ENCODE measurements around the gene ALG3. TPM values are rescaled to one million over a fixed set of nuclear protein-coding genes. Genes with fewer than 3 reads are reported as not detected.

Gene ALG3
- total RNA-seq, 1 donor from 2014 or later = 30.1 TPM

- ATAC-seq (no peak), DNase-seq (no peak)
- no peak for TF ChIP-seq CTCF (IDR thresholded peaks at IDR 0.05)
- no peaks in the 10 kb centered on the region for H3K36me3 ChIP-seq
- no peak overlapping the region for H3K27ac ChIP-seq
- intact Hi-C loops (cut with DNase I) = no loop called here
- H3K9me3 ChIP-seq = no peaks in the 10 kb centered on the region
- H3K4me3 ChIP-seq = no peak overlapping the region
- peaks cover 15% of the 10 kb centered on the region for H3K27me3 ChIP-seq (ENCODE audit: low read depth)
- no peaks in the 10 kb centered on the region for H3K4me1 ChIP-seq
Measured at GRCh38 chr3:184209146-184209923, 39.4 kb downstream of the ALG3 start.

GRCh38 chr3:184203526-184203925 lies 45.2 kb downstream of the ALG3 start:
- H3K27ac ChIP-seq = no peak overlapping the region
- ATAC-seq (no peak), DNase-seq (no peak)
- H3K4me1 ChIP-seq = no peaks in the 10 kb centered on the region
- H3K27me3 ChIP-seq (ENCODE audit: low read depth) = peaks cover 15% of the 10 kb centered on the region
- intact Hi-C loops (cut with DNase I) = no loop called here
- H3K4me3 ChIP-seq = no peak overlapping the region
- H3K9me3 ChIP-seq = no peaks in the 10 kb centered on the region
- TF ChIP-seq CTCF (IDR thresholded peaks at IDR 0.05) = no peak
- no peaks in the 10 kb centered on the region for H3K36me3 ChIP-seq

GRCh38 chr3:184200825-184201224 lies 47.9 kb downstream of the ALG3 start:
- ATAC-seq = no peak
- Histone ChIP-seq H3K9me3 (no peaks in the 10 kb centered on the region), H3K4me3 (no peak overlapping the region), H3K36me3 (peaks cover 9% of the 10 kb centered on the region), H3K27me3 (ENCODE audit: low read depth) (no peaks in the 10 kb centered on the region), H3K4me1 (no peaks in the 10 kb centered on the region), H3K27ac (no peak overlapping the region)
- no peak for DNase-seq
- intact Hi-C loops (cut with DNase I) = no loop called here
- TF ChIP-seq CTCF (IDR thresholded peaks at IDR 0.05) = no peak

DNA sequence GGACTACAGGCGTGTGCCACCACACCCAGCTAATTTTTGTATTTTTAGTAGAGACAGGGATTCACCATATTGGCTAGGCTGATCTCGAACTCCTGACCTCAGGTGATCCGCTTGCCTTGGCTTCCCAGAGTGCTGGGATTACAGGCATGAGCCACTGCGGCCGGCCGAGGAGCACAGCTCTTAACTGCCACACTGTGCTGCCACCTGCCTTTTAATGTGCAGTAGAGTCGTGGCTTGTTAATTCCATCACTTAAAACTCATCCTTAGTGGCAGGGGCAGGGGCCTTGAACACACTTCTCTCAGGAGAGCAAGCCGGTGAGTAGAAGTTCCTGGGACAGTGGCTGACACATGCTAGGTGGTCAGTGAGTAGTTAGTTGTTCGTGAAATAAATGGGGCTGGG lies 50.3 kb downstream of the ALG3 start:
- no peak for TF ChIP-seq CTCF (IDR thresholded peaks at IDR 0.05)
- ATAC-seq (no peak), DNase-seq (no peak)
- Histone ChIP-seq H3K4me1 (no peaks in the 10 kb centered on the region), H3K27ac (no peak overlapping the region), H3K4me3 (no peak overlapping the region), H3K27me3 (ENCODE audit: low read depth) (no peaks in the 10 kb centered on the region), H3K9me3 (no peaks in the 10 kb centered on the region), H3K36me3 (peaks cover 32% of the 10 kb centered on the region)
- intact Hi-C loops (cut with DNase I) = no loop called here

DNA sequence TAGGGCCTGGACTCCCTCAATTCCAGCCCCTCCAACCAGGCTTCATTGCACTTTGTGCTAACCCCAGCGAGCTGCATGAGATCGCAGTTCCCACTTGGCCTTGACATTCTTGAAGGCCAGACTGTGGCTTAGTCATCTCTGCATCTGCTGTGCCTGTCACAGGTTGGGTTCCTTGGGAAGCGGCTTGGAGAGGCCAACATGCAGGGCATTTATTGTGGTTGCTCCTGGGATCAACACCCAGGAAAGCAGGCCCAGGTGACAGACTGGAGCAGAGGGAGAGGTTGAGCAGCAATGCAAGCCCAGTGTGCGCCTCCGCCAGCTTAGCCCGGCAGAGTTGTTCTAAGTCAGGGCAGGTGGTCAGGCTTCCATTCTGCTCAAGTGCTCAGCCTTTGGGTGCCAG lies 52.2 kb downstream of the ALG3 start:
- Histone ChIP-seq H3K27ac (no peak overlapping the region), H3K36me3 (peaks cover 52% of the 10 kb centered on the region), H3K27me3 (ENCODE audit: low read depth) (no peaks in the 10 kb centered on the region), H3K4me1 (no peaks in the 10 kb centered on the region), H3K4me3 (no peak overlapping the region), H3K9me3 (no peaks in the 10 kb centered on the region)
- TF ChIP-seq CTCF (IDR thresholded peaks at IDR 0.05) = no peak
- ATAC-seq (no peak), DNase-seq (no peak)
- intact Hi-C loops (cut with DNase I) = no loop called here

All from lower lobe of right lung (tissue), 2 donors.